Measurements from ENCODE around the gene CRABP1.

The CRABP1 gene

GRCh38 chr15:78302579-78303312 is 37.4 kb upstream of the CRABP1 start:
- no peak for TF ChIP-seq CTCF (IDR thresholded peaks at IDR 0.05)

- TF ChIP-seq CTCF (IDR thresholded peaks at IDR 0.05) = no peak
Measured at GRCh38 chr15:78304216-78305066, 35.7 kb upstream of the CRABP1 start.

- TF ChIP-seq CTCF (IDR thresholded peaks at IDR 0.05) = no peak
Measured at GRCh38 chr15:78306176-78306774, 33.9 kb upstream of the CRABP1 start.

- no peak for TF ChIP-seq CTCF (IDR thresholded peaks at IDR 0.05)
Measured at GRCh38 chr15:78307976-78308375, 32.2 kb upstream of the CRABP1 start.

GRCh38 chr15:78308422-78309032 is 31.6 kb upstream of the CRABP1 start:
- peak; percentile 96 for TF ChIP-seq CTCF (IDR thresholded peaks at IDR 0.05)

- TF ChIP-seq CTCF (IDR thresholded peaks at IDR 0.05) = no peak
Measured at GRCh38 chr15:78311292-78311691, 28.9 kb upstream of the CRABP1 start.

GRCh38 chr15:78312536-78312935 is 27.6 kb upstream of the CRABP1 start:
- no peak for TF ChIP-seq CTCF (IDR thresholded peaks at IDR 0.05)
